GM20000 (cell line): ENCODE data around the gene EPB41L5.

Experiments used
- DNase-seq: peaks from one replicate; pipeline ENCODE4 v3.0.0; 2012; ENCODE audit warnings: low spot score
- TF ChIP-seq, protein P1 (sequence below): IDR thresholded peaks from 2 replicates; pipeline ENCODE4 v1.5.1; 2012; ENCODE audit warnings: mild to moderate bottlenecking, control low read depth; ENCODE audit errors: extremely low read depth, missing control alignments

Gene EPB41L5

DNA sequence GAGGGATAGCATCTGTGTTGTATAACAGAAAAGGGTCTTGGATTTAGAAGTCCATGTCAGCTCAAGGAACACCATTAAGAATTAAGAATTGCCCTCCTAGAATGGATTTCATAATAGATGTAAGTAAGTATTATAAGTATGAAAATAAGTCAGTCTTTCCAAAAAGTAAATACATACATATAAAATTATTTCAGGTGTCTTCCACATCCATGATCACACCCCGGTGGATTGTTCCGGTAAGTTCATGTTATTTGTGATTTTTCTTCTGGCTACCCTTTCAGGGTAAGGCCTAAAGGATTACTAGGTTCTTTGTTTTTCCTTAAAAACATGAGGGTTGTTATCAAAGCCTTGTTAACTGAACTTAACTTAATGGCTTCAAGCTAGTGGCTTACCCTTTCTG lies 154.4 kb downstream of the EPB41L5 start:
- no peak for DNase-seq
- TF ChIP-seq, protein P1, sequence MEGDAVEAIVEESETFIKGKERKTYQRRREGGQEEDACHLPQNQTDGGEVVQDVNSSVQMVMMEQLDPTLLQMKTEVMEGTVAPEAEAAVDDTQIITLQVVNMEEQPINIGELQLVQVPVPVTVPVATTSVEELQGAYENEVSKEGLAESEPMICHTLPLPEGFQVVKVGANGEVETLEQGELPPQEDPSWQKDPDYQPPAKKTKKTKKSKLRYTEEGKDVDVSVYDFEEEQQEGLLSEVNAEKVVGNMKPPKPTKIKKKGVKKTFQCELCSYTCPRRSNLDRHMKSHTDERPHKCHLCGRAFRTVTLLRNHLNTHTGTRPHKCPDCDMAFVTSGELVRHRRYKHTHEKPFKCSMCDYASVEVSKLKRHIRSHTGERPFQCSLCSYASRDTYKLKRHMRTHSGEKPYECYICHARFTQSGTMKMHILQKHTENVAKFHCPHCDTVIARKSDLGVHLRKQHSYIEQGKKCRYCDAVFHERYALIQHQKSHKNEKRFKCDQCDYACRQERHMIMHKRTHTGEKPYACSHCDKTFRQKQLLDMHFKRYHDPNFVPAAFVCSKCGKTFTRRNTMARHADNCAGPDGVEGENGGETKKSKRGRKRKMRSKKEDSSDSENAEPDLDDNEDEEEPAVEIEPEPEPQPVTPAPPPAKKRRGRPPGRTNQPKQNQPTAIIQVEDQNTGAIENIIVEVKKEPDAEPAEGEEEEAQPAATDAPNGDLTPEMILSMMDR: no peak

- TF ChIP-seq, protein P1: no peak
- no peak for DNase-seq
These were observed 156.1 kb downstream of the EPB41L5 start for GRCh38 chr2:120169020-120169419.

GRCh38 chr2:120174963-120175581 lies 162.2 kb downstream of the EPB41L5 start:
- DNase-seq: peak; percentile 51
- TF ChIP-seq, protein P1: peak; percentile 53

- TF ChIP-seq, protein P1: no peak
- no peak for DNase-seq
These were observed 163.6 kb downstream of the EPB41L5 start for GRCh38 chr2:120176526-120176925.

DNA sequence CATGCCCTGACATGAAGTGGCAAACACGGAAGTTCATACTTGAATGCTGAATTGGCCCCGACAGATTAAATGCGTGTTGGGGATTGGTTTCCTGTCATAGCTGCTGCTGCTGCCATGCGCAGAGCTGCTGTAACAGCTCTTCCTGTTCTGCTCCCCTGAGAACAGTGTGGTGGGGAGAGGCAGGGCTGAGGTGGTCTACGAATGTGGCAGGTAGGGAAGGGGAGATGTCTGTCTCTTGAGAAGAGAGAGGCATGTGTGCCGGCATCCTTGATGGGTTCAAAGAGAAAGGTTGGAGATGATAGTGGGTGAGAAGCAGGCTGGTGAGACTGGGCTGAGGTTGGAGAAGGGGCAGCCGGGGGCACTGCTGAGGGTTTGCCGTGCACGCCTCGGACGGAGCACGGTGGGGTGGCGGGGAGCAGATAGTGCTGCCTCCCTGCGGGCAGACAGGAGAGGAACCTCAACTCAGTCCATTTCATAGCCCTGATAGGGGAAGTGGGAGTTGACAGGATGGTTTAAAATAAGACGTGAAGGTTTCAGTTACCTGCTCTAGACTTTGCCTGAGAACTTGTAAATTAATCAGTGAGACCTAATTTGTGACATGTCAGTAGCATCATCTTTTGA lies 164.2 kb downstream of the EPB41L5 start:
- TF ChIP-seq, protein P1: peak; percentile 57
- peak; percentile 78 for DNase-seq

- TF ChIP-seq, protein P1: no peak
- DNase-seq: no peak
These were observed 165.1 kb downstream of the EPB41L5 start for GRCh38 chr2:120177973-120178372.

DNA sequence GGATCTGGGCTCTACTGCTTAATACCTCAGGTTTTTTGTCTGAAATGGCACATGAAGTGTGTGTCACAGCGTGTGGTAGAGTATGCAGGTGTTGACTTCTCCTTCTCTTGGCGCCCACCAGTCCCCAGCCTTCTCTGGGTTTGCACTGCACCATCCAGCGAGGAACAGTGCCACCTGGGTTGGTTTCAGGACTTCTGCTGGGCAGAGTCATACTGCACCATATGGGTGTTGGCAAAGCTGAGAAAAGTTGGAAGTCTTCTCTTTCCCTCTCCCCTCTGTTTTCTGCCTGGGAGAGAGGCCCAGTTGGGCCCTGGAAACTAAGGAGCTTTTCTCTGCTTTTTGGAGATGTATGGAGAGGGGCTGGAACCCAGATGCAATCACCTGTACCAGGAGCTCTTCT lies 166.5 kb downstream of the EPB41L5 start:
- TF ChIP-seq, protein P1: no peak

More for the DNA sequence above, 166.5 kb downstream of the EPB41L5 start:
- no peak for DNase-seq
